Stimulated activated CD8-positive, alpha-beta memory T cell treated with anti-CD3 and anti-CD28 coated beads, Interleukin-7, amount 100 ng/mL, for 4 hours (primary cell): ENCODE data around the gene HMHB1.
"Not testable (repeated sequence)": the region's sequence is repeated elsewhere in the genome, so short reads cannot be mapped to it uniquely, and the experiment has no call there.

Source experiments
- DNase-seq, 2 donors: peaks; one replicate each; pipeline ENCODE4 v3.0.0-alpha.2; 2020; ENCODE audit warnings: low read depth in 2 of 2

Gene HMHB1

DNA sequence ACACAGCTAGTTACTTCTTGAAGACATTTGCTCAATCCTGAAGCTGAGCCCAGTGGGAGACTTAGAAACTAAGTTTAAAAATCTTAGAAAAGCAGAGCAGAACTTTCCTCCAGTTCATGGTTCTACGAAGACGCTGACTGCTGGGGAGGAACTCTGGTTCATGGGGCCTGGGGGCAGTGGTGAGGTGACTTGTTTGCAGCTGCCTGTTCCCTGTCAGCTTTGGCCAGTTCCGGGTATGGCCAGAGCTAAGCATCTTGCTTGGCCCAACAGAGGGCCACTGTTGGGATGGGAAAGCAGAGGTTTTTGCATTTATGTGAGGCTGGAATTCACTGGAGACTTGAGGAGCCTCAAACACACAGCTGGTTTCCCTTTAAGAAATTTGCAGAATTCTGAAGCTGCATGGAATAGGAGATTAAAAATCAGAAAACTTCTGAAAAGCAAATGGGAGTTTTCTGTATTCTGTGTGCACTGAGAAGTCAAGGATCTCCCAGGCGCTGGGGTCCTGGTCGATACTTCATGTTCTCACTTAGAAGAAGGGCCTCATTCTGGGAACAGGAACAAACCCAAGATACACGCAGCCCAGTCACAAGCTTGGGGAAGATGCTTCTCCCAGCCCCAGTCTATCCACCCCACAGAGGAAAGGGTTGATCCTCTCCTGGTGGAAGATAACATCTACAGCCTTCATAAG is 10.6 kb upstream of the HMHB1 start:
- DNase-seq: no peak

- DNase-seq: no peak
These were observed 6.1 kb upstream of the HMHB1 start for GRCh38 chr5:143805861-143806260.

DNA sequence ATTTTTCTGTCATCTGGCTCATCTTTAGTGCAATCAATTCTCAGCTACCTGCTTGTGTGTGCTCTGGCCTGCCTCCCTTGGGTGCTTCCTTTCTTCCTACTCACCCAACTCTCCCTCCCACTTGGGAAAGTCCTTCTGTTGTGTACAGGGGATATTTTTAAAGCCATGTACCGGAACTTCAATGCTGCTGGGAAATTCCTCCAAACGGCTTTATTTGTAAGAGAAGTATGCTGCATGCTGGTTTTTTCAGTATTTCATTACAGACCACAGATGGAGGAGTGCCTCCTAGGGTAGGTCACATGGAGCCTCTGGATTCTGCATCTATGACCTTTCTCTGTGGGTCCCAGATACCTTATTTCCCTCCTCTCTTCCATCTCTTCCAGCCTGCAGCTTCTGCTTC is 5.4 kb upstream of the HMHB1 start:
- DNase-seq: no peak

GRCh38 chr5:143807401-143807800 is 4.6 kb upstream of the HMHB1 start:
- no peak for DNase-seq

DNA sequence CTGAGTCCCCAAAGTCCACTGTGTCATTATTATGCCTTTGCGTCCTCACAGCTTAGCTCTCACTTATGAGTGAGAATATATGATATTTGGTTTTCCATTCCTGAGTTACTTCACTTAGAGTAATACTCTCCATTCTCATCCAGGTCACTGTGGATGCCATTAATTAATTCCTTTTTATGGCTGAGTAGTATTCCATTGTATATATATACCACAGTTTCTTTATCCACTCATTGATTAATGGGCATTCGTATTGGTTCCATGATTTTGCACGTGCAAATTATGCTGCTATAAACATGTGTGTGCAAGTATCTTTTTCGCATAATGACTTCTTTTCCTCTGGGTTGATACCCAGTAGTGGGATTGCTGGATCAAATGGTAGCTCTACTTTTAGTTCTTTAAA is 4.4 kb downstream of the HMHB1 start:
- not testable (repeated sequence) for DNase-seq

GRCh38 chr5:143819716-143820115 is 7.8 kb downstream of the HMHB1 start:
- DNase-seq: no peak

DNA sequence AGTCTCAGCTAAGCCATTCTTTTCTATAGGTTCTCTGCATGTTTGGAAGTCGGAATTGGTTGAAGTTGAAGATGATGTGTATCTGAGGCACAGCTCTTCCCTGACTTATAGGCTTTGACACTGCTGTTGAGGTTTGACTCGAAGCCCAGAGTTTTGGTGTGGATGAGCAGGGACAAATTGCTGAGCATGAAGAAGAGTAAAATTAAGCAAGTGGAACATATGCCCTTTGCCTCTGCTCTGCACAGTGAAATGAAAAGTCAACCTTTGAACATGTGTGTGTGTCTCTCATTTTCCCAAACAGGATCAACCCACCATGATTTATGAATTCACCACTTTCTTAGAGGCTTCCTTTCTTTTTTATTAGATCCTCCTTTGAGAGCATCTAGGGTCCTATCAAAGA is 8.5 kb downstream of the HMHB1 start:
- no peak for DNase-seq

GRCh38 chr5:143824851-143825720 is 13.1 kb downstream of the HMHB1 start:
- peak; percentile 66 to 77 for DNase-seq

DNA sequence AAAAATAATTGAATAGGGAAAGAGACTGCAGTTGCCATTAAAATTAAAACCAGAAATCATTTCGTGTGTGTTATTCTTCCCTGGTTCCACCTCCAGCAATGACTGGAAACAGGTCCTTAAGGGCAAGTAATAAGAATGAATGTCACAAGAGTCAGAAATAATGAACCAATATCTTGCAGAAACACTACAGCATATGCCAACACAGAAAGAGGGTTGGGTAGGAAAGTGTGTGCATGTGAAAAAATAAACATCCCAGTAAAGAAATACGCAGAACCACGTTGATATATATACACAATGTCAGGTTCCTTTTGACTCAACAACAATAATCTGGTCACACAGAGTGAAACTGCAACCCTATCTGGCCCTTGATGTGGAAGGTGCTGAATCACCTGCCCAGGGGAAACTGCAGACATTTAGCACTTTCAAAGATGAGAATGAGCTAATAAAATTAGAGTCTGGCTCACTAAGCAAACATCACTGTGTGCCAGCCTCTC is 15.0 kb downstream of the HMHB1 start:
- DNase-seq: no peak

GRCh38 chr5:143828710-143829109 is 16.7 kb downstream of the HMHB1 start:
- DNase-seq: no peak

GRCh38 chr5:143833177-143833576 is 21.2 kb downstream of the HMHB1 start:
- DNase-seq: no peak

- DNase-seq: no peak
These were observed 23.3 kb downstream of the HMHB1 start for GRCh38 chr5:143835251-143835650.

DNA sequence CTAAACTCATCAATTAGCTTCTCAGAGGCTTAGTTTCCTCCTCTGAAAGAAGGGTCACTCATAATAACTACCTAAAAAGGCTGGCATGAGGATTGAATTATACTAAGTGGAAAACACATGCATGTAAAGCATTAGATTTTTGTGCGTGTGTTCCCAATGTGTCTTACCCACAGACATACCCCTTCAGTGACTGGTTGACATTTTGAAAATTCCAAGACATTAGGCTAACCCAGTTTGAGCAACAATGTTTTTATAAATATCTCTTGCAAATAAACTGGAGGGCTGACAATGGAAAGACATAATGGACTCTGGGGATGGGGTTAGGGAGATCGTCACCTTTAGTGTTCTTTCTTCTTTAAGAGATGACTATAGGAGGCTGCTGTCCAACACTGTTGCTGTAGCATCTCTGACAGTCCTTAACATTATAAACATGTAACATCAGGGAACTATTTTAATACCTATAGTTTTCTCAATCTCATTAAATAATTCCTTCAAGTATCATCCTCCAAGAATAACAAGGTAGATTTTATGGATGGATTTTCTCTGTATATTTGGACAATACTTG is 24.3 kb downstream of the HMHB1 start:
- no peak for DNase-seq

GRCh38 chr5:143837306-143837848 is 25.4 kb downstream of the HMHB1 start:
- no peak for DNase-seq

DNA sequence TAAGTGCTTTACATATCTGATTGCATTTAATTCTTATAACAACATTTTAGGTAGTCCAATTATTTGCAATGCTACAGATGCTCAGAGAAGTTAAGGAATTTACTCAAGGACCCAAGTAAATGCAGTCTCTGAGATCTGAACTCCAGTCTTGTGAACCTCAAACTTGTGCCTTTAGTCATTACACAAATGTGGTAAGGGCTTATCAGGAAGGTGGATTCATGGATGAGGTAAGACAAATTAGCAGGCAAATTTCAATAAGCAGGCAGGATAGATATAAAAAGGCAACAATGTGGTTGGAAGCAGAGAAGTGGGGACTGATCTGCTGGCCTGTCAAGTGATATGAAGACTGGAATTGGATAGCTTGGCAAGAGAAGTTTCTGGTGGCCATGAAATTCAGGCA is 29.5 kb downstream of the HMHB1 start:
- no peak for DNase-seq

- no peak for DNase-seq
These were observed 31.0 kb downstream of the HMHB1 start for GRCh38 chr5:143842920-143843319.

DNA sequence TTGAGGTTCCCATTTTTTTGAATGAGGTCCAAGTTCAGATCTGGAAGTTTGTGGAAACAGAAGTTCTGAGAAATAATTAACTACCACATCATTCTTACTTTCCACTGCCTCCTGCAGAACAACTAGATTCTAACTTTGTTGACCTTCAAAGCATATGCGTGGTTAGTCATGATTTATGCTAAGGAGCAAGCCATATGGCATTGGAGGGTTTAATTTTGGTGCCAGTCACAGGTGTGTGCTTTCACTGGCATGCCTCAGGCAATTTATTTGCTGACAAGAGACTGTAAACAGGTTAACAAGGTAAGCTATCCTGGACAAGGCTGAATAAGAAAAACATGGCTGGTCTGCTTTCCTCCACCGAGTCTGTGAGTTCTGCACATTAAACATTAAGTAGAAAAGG is 31.5 kb downstream of the HMHB1 start:
- DNase-seq: no peak

- no peak for DNase-seq
These were observed 38.2 kb downstream of the HMHB1 start for GRCh38 chr5:143850050-143850683.

DNA sequence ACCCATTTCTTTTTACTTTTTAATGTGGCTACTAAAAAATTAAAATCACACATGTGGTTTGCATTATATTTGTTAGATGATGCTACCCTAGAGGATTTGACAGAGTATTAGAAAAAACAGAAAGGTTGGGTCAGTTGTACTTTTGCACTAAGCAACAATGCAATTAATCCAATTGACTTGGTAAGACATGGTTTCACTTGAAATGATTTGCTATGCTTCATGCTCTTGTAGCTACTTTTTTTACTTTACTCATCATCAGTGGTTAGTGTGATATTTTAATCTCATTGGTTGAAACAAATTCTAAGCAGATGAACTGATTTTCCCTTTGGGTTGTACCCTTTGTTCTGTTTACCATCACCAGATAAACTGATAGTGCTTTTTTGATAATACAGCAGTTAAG is 39.4 kb downstream of the HMHB1 start:
- no peak for DNase-seq

- DNase-seq: no peak
These were observed 48.2 kb downstream of the HMHB1 start for GRCh38 chr5:143860211-143860610.

GRCh38 chr5:143862271-143862670 is 50.3 kb downstream of the HMHB1 start:
- DNase-seq: no peak

GRCh38 chr5:143865426-143866025 is 53.6 kb downstream of the HMHB1 start:
- DNase-seq: no peak
